Stimulated activated CD4-positive, alpha-beta T cell treated with anti-CD3 and anti-CD28 coated beads, Interleukin-1b, Interleukin-23, amount 100 ng/mL, for 48 hours (primary cell): ENCODE measurements around the gene GBP6.
"Not testable (repeated sequence)": the region's sequence is repeated elsewhere in the genome, so short reads cannot be mapped to it uniquely, and the experiment has no call there.

ENCODE experiments used
- DNase-seq: peaks from one replicate; pipeline ENCODE4 v3.0.0-alpha.2; 2020

The GBP6 gene

GRCh38 chr1:89363638-89364536 is at the start of gene GBP6:
Gene GBP6, plus strand, starts transcription at chr1:89364059. Its CDS starts 4,493 bp downstream, at chr1:89368552.
- no peak for DNase-seq

GRCh38 chr1:89322402-89322801 is 41.5 kb upstream of the GBP6 start:
- DNase-seq = no peak

GRCh38 chr1:89331890-89332289 is 32.0 kb upstream of the GBP6 start:
- DNase-seq = no peak

- no peak for DNase-seq
Observed at GRCh38 chr1:89332461-89332860, 31.4 kb upstream of the GBP6 start.

GRCh38 chr1:89335486-89335885 is 28.4 kb upstream of the GBP6 start:
- no peak for DNase-seq

GRCh38 chr1:89337903-89338302 is 26.0 kb upstream of the GBP6 start:
- no peak for DNase-seq

- no peak for DNase-seq
Observed at GRCh38 chr1:89339039-89339438, 24.8 kb upstream of the GBP6 start.

GRCh38 chr1:89345479-89345878 is 18.4 kb upstream of the GBP6 start:
- not testable (repeated sequence) for DNase-seq

- DNase-seq = no peak
Observed at GRCh38 chr1:89347296-89347695, 16.6 kb upstream of the GBP6 start.

- DNase-seq = no peak
Observed at GRCh38 chr1:89350298-89350697, 13.6 kb upstream of the GBP6 start.

GRCh38 chr1:89351597-89352311 is 12.1 kb upstream of the GBP6 start:
- no peak for DNase-seq

- no peak for DNase-seq
Observed at GRCh38 chr1:89352421-89352820, 11.4 kb upstream of the GBP6 start.

- no peak for DNase-seq
Observed at GRCh38 chr1:89354205-89354604, 9.7 kb upstream of the GBP6 start.

GRCh38 chr1:89355056-89355455 is 8.8 kb upstream of the GBP6 start:
- no peak for DNase-seq

GRCh38 chr1:89356658-89357400 is 7.0 kb upstream of the GBP6 start:
- no peak for DNase-seq

- DNase-seq = peak; percentile 78
Observed at GRCh38 chr1:89358287-89358893, 5.5 kb upstream of the GBP6 start.

GRCh38 chr1:89360716-89361115 is 3.1 kb upstream of the GBP6 start:
- DNase-seq = no peak

- DNase-seq = no peak
Observed at GRCh38 chr1:89361681-89362080, 2.2 kb upstream of the GBP6 start.

GRCh38 chr1:89363196-89363595 is 663 bp upstream of the GBP6 start:
- no peak for DNase-seq

- DNase-seq = no peak
Observed at GRCh38 chr1:89364954-89365550, 1.2 kb downstream of the GBP6 start.

- no peak for DNase-seq
Observed at GRCh38 chr1:89367221-89367620, 3.4 kb downstream of the GBP6 start.

- DNase-seq = no peak
Observed at GRCh38 chr1:89369331-89369730, 5.5 kb downstream of the GBP6 start.

GRCh38 chr1:89373810-89374209 is 10.0 kb downstream of the GBP6 start:
- DNase-seq = not testable (repeated sequence)
